Hepatocyte (in vitro differentiated cells): ENCODE measurements around the gene BCAP31. TPM values are rescaled to one million over a fixed set of nuclear protein-coding genes. Genes with fewer than 3 reads are reported as not detected.

Experiments used
- DNase-seq: peaks from one replicate; pipeline ENCODE4 v3.0.0-alpha.2; 2016; ENCODE audit warnings: low spot score
- H2AFZ ChIP-seq: fragments of 200-600 bp; sonication (generic); 2 replicates; pipeline ENCODE4 v1.6.0; 2016; ENCODE audit warnings: antibody characterized with exemption, mild to moderate bottlenecking
- H3K27ac ChIP-seq: fragments of 200-600 bp; sonication (generic); 2 replicates; pipeline ENCODE4 v1.5.1; 2016; ENCODE audit warnings: mild to moderate bottlenecking
- H3K27me3 ChIP-seq: fragments of 200-600 bp; sonication (generic); 2 replicates; pipeline ENCODE4 v1.6.1; 2016
- H3K36me3 ChIP-seq: fragments of 200-600 bp; sonication (generic); replicated peaks from 2 replicates; pipeline ENCODE4 v1.5.1; 2016; ENCODE audit warnings: low read depth; ENCODE audit not compliant: insufficient read depth
- H3K4me1 ChIP-seq: fragments of 200-600 bp; sonication (generic); 2 replicates; pipeline ENCODE4 v1.5.1; 2016; ENCODE audit warnings: mild to moderate bottlenecking, moderate library complexity; ENCODE audit not compliant: insufficient read depth
- H3K4me2 ChIP-seq: fragments of 200-600 bp; sonication (generic); 2 replicates; pipeline ENCODE4 v1.6.0; 2016
- H3K4me3 ChIP-seq: fragments of 200-600 bp; sonication (generic); 2 replicates; pipeline ENCODE4 v1.5.1; 2016; ENCODE audit warnings: mild to moderate bottlenecking
- H3K79me2 ChIP-seq: fragments of 200-600 bp; sonication (generic); 2 replicates; pipeline ENCODE4 v1.6.0; 2017; ENCODE audit warnings: mild to moderate bottlenecking
- H3K9me2 ChIP-seq: fragments of 200-600 bp; sonication (generic); replicated peaks from 2 replicates; pipeline ENCODE4 v1.6.0; 2017; ENCODE audit warnings: mild to moderate bottlenecking; ENCODE audit not compliant: insufficient read depth
- H3K9me3 ChIP-seq: fragments of 200-600 bp; sonication (generic); 2 replicates; pipeline ENCODE4 v1.5.1; 2016; ENCODE audit warnings: low read depth, mild to moderate bottlenecking
- H4K20me1 ChIP-seq: fragments of 200-600 bp; sonication (generic); 2 replicates; pipeline ENCODE4 v1.6.0; 2016; ENCODE audit warnings: mild to moderate bottlenecking; ENCODE audit not compliant: insufficient read depth, poor library complexity, severe bottlenecking
- CTCF ChIP-seq: fragments of 200-600 bp; sonication (generic); IDR thresholded peaks from 2 replicates; pipeline ENCODE4 v1.5.1; 2016; ENCODE audit warnings: antibody characterized with exemption, mild to moderate bottlenecking; ENCODE audit not compliant: poor library complexity
- EZH2 ChIP-seq: fragments of 200-600 bp; sonication (generic); IDR thresholded peaks from 2 replicates; pipeline ENCODE4 v1.6.1; 2016; ENCODE audit warnings: antibody characterized with exemption, mild to moderate bottlenecking, borderline replicate concordance
- EZH2phosphoT487 ChIP-seq: fragments of 200-600 bp; sonication (generic); IDR thresholded peaks from one replicate; pipeline ENCODE4 v1.6.1; 2018; ENCODE audit warnings: antibody characterized with exemption, mild to moderate bottlenecking, low read depth, moderate library complexity; ENCODE audit not compliant: unreplicated experiment, severe bottlenecking
- WGBS: methylation state at CpG from one replicate; pipeline ENCODE4 v1.1.6; 2016; ENCODE audit warnings: low lambda C conversion rate; ENCODE audit errors: missing lambda C conversion rate; 5-methylcytosine and 5-hydroxymethylcytosine counted together
- polyA plus RNA-seq: library from polyadenylated mRNA; unstranded; fragments of >200 nt; fragmentation: Nextera tagmentation; extraction: Ambion mirVana; gene quantifications from 2 replicates; pipeline ENCODE4 v1.2.1, GENCODE V29; 2016
- total RNA-seq: library from RNA; depleted of rRNA; stranded (reverse); fragments of >200 nt; gene quantifications from 2 replicates; pipeline ENCODE4 v1.2.3, GENCODE V29; 2014

The BCAP31 gene
- total and polyA plus RNA-seq, 2 experiments from 2014 or later = 146 to 351 TPM

GRCh38 chrX:153667281-153667955 lies 56.8 kb downstream of the BCAP31 start:
- Histone ChIP-seq H3K9me2 (no peaks in the 10 kb centered on the region), H4K20me1 (no peaks in the 10 kb centered on the region), H3K27ac (no peak overlapping the region), H3K79me2 (no peaks in the 10 kb centered on the region), H3K4me2 (no peak overlapping the region), H3K4me1 (no peaks in the 10 kb centered on the region), H2AFZ (no peak overlapping the region), H3K36me3 (no peaks in the 10 kb centered on the region), H3K4me3 (no peak overlapping the region), H3K27me3 (no peaks in the 10 kb centered on the region), H3K9me3 (no peaks in the 10 kb centered on the region)
- TF ChIP-seq CTCF (no peak), EZH2 (no peak), EZH2phosphoT487 (no peak)
- no peak for DNase-seq
- 83% methylated on average over 11 of the region's 11 CpGs for WGBS

- no peak for TF ChIP-seq EZH2
- TF ChIP-seq CTCF = no peak
- TF ChIP-seq EZH2phosphoT487 = no peak
- Histone ChIP-seq H3K4me2 (no peak overlapping the region), H3K36me3 (no peaks in the 10 kb centered on the region), H3K79me2 (no peaks in the 10 kb centered on the region), H3K9me3 (no peaks in the 10 kb centered on the region), H3K27me3 (peaks cover 12% of the 10 kb centered on the region), H4K20me1 (no peaks in the 10 kb centered on the region), H3K4me3 (no peak overlapping the region), H3K9me2 (no peaks in the 10 kb centered on the region), H3K27ac (no peak overlapping the region), H3K4me1 (no peaks in the 10 kb centered on the region), H2AFZ (no peak overlapping the region)
- DNase-seq = no peak
- 76% methylated on average over 9 of the region's 9 CpGs for whole genome bisulfite sequencing
These were observed 58.4 kb downstream of the BCAP31 start for GRCh38 chrX:153665726-153666306.

GRCh38 chrX:153662266-153662665 lies 61.9 kb downstream of the BCAP31 start:
- WGBS = 52% methylated on average over 31 of the region's 31 CpGs
- no peaks in the 10 kb centered on the region for H3K79me2 ChIP-seq
- no peaks in the 10 kb centered on the region for H3K9me2 ChIP-seq
- peak; percentile 52 for TF ChIP-seq CTCF
- TF ChIP-seq EZH2 = peak; percentile 69
- TF ChIP-seq EZH2phosphoT487 = no peak
- H3K27me3 ChIP-seq = peaks cover 12% of the 10 kb centered on the region
- peak overlapping the region; percentile 70 for H3K4me2 ChIP-seq
- no peaks in the 10 kb centered on the region for H3K9me3 ChIP-seq
- no peaks in the 10 kb centered on the region for H3K4me1 ChIP-seq
- no peak overlapping the region for H3K4me3 ChIP-seq
- peak; percentile 68 for DNase-seq
- no peaks in the 10 kb centered on the region for H3K36me3 ChIP-seq
- no peak overlapping the region for H2AFZ ChIP-seq
- no peaks in the 10 kb centered on the region for H4K20me1 ChIP-seq
- no peak overlapping the region for H3K27ac ChIP-seq
